ENCODE data around the gene AK8. TPM values are rescaled to one million over a fixed set of nuclear protein-coding genes. Genes with fewer than 3 reads are reported as not detected.

AK8 gene
- total and polyA plus RNA-seq, 2 experiments from 2014 or later, result 0.14 to 0.78 TPM

- H3F3A ChIP-seq (replicated peaks; ENCODE audit: low read depth), result no peaks in the 10 kb centered on the region
- H3K9me2 ChIP-seq (ENCODE audit: insufficient read depth), result no peaks in the 10 kb centered on the region
- Mint-ChIP-seq H3K36me3 (ENCODE audit: low read depth) (peaks cover 72% of the 10 kb centered on the region), H3K9me3 (no peaks in the 10 kb centered on the region; the same call in 2 of the 3 replicates), H3K4me1 (no peaks in the 10 kb centered on the region), H3K4me3 (no peak overlapping the region), H3K27me3 (ENCODE audit: insufficient read depth, low read depth, poor library complexity) (no peaks in the 10 kb centered on the region), H3K27ac (no peak overlapping the region)
- H3K27me3 ChIP-seq (ENCODE audit: insufficient read depth), result no peaks in the 10 kb centered on the region
- H3K27ac ChIP-seq (ENCODE audit: low read depth), result no peak overlapping the region
- H2AFZ ChIP-seq, result no peak overlapping the region
- peaks cover 56% of the 10 kb centered on the region for H3K36me3 ChIP-seq (ENCODE audit: insufficient read depth)
- ATAC-seq (no peak), DNase-seq (ENCODE audit: low spot score) (no peak)
- H3K4me1 ChIP-seq (ENCODE audit: insufficient read depth), result no peaks in the 10 kb centered on the region
- no peak for TF ChIP-seq ZNF331 (CRISPR knock-in tag; IDR thresholded peaks at IDR 0.05; ENCODE audit: low read depth)
- no peak for TF ChIP-seq JUNB (IDR thresholded peaks at IDR 0.05; ENCODE audit: unreplicated experiment)
- no peak for TF ChIP-seq ETS1 (IDR thresholded peaks at IDR 0.05)
- TF ChIP-seq NANOG (IDR thresholded peaks at IDR 0.05; ENCODE audit: borderline replicate concordance), result no peak
- no peak for TF ChIP-seq EZH2phosphoT487 (IDR thresholded peaks at IDR 0.05; ENCODE audit: unreplicated experiment)
- TF ChIP-seq CREB1 (CRISPR knock-in tag; IDR thresholded peaks at IDR 0.05; ENCODE audit: low read depth), result no peak
- TF ChIP-seq EZH2 (IDR thresholded peaks at IDR 0.05; ENCODE audit: low read depth, unreplicated experiment), result no peak
- no peak for TF ChIP-seq ZNF462 (CRISPR knock-in tag; IDR thresholded peaks at IDR 0.05)
- TF ChIP-seq CTCF (conservative IDR thresholded peaks at IDR 0.05; ENCODE audit: low read depth in 2 of 2), result no peak
- TF ChIP-seq ZNF114 (CRISPR knock-in tag; IDR thresholded peaks at IDR 0.05), result no peak
- no peak for TF ChIP-seq POLR2AphosphoS5 (IDR thresholded peaks at IDR 0.05; ENCODE audit: low read depth)
- TF ChIP-seq STAT1 (IDR thresholded peaks at IDR 0.05; ENCODE audit: unreplicated experiment), result no peak
- no peak for TF ChIP-seq REST (IDR thresholded peaks at IDR 0.05; ENCODE audit: unreplicated experiment)
- H3K4me3 ChIP-seq, result no peak overlapping the region
- H4K20me1 ChIP-seq (replicated peaks; ENCODE audit: insufficient read depth), result peaks cover 66% of the 10 kb centered on the region
- H3K4me2 ChIP-seq, result no peak overlapping the region
- H3K79me2 ChIP-seq (replicated peaks; ENCODE audit: insufficient read depth), result peaks cover 85% of the 10 kb centered on the region
Measured at GRCh38 chr9:132681561-132681960, 196.5 kb downstream of the AK8 start.

Data from GM23338 (cell line).